GM12891 (cell line): ENCODE measurements around the gene EXD3.

Experiments
- PAX5 ChIP-seq: IDR thresholded peaks from 2 replicates; pipeline ENCODE4 v1.6.1; 2011; ENCODE audit warnings: low read length, moderate library complexity, mild to moderate bottlenecking; ENCODE audit not compliant: insufficient read depth, severe bottlenecking
- POLR2A ChIP-seq: IDR thresholded peaks from 2 replicates; pipeline ENCODE4 v1.6.1; 2011; ENCODE audit warnings: low read depth, low read length, control low read depth
- POLR2AphosphoS5 ChIP-seq: IDR thresholded peaks from 2 replicates; pipeline ENCODE4 v1.6.1; 2011; ENCODE audit warnings: low read depth, low read length, control low read depth
- POU2F2 ChIP-seq: IDR thresholded peaks from 2 replicates; pipeline ENCODE4 v1.6.1; 2011; ENCODE audit warnings: low read depth, mild to moderate bottlenecking, control low read depth, low read length, moderate library complexity
- SPI1 ChIP-seq: IDR thresholded peaks from 2 replicates; pipeline ENCODE4 v1.6.1; 2011; ENCODE audit warnings: low read depth, low read length, control low read depth
- TAF1 ChIP-seq: IDR thresholded peaks from 2 replicates; pipeline ENCODE4 v1.6.1; 2011; ENCODE audit warnings: low read depth, low read length, control low read depth

DNA sequence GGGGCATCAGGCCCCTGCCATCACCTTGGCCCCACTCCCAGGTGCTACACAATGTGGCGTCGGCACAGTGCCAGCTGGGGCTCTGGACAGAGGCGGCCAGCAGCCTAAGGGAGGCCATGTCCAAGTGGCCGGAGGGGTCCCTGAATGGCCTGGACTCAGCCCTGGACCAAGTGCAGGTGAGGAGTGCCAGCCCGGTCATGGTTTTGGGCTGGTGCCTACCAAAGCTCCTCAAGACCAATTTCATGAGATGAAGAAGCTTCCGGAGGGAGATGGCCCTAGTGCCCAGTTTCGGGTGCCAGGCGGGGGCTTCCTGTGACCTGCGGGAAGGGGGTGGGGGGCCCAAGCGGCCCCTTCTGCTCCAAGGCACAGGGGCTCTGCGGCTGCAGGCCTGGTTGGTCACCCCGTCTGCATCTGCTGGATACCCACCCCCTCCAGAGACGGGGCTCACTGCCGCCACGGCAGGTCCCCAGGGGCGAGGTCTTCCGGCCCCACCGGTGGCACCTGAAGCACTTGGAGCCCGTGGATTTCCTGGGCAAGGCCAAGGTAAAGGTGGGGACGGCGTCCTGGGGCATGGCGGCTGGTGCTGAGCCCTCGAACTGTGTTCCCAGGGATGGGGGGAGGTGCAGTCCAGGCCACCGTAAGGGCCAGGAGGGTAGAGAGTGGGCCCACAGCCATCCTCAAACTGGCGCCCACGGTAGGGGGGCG, 6.0 kb upstream of the EXD3 start:
- TF ChIP-seq TAF1 (no peak), POLR2A (no peak), POLR2AphosphoS5 (no peak), PAX5 (no peak), SPI1 (no peak), POU2F2 (no peak)
